ENCODE data around the gene CENPP. TPM values are rescaled to one million over a fixed set of nuclear protein-coding genes. Genes with fewer than 3 reads are reported as not detected.
A peak's percentile ranks its signal among the peaks of the same experiment; 100 is the strongest.

Gene CENPP
- total RNA-seq, 1 donor from 2014 or later = 9.1 TPM

DNA sequence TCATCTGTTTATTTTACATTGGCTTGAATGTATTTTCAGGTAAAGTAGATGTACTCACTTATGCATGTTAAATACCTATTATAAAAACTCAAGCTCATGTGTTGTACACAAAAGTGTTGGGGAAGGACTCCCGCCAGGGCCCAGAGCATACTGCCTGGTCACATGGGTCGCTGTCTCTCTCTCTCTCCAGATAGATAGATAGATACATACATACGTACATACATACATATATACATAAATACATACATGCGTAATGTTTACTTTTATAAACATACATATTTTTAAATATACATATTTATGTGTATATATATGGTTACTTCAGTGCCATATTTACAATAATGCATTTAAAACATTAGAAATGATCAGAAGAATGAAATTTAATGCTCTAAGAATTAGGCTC, 131.8 kb downstream of the CENPP start:
- intact Hi-C loops (cut with DNase I) = no loop called here
- no peak for DNase-seq (ENCODE audit: low spot score)
- no peak for ATAC-seq

DNA sequence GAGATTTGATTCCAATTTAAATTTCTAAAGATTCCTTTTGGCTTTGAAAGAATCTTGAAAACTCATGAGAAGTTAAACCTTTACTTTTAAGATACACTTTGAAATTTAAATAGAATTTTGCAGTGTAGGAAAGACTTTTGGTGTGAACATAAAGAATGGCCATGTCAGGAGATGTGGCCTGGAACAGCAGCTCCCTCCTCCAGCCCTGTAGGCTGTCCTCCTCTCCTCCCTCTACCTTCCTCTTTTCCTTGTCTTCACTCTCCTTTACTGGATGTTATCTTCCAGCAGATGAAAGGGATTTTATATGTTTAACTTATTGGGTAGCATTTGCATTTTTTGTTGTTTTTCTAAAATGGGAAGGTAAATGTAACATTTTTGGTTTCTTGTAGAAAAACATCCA, 137.6 kb downstream of the CENPP start:
- DNase-seq (ENCODE audit: low spot score) (no peak), ATAC-seq (no peak)
- intact Hi-C loops (cut with DNase I) = no loop called here

DNA sequence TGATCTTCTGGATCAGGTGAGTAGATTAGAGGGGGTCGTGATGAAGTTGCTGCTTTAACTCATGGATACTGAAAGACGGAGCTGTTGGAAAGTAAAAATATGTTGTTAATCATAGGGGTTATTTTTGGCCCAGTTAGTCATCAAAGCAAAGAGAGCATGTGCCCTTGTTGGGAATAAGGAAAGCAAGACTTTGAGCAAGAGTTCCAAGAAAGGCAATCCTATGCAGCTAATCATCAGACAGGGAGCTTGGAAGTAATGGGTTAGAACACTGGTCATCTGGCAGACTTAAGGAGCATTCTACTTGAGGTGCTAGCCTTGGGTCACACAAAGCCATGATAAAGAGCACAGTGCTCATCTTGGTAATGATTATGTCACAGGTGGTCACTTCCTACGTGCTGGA, 138.2 kb downstream of the CENPP start:
- ATAC-seq (peak; percentile 85), DNase-seq (ENCODE audit: low spot score) (no peak)
- intact Hi-C loops (cut with DNase I) = no loop called here

DNA sequence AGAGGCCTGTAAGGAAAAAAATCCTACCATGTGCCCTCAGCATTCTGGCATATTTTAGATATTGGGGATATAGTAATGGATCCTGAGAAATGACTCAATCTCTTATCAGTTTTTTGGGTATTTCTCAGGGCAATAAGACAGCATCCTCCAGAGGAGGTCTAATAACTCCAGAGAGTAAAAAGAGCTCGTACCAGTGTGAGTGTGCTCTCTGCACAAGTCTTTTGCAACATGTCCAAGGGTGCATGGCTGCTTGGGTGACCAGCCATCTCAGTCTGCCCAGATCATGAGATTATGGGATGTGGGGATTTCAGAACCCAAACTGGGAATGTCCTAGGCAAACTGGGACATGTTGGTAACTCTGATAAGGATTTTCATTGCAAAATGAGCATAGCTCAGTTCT, 141.3 kb downstream of the CENPP start:
- intact Hi-C loops (cut with DNase I) = no loop called here
- no peak for ATAC-seq
- DNase-seq (ENCODE audit: low spot score) = no peak

DNA sequence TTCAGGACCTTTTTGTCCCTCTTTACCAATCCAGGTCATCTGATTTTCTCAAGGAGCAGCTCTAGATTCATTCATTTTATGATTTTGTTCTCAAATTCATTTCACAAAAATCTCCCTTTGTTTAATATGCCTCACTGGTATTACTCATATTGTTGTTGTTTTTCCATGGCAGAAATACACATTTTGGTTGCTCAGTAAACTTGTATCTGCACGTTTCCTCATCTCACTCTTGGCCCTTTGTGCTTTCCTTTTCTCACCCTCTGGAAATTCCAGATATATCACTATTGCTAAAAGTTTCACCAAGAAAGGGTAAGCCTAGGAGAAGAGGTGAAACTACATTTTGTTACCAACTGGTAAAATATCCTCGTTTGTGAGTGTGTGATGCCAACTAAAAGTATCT, 141.8 kb downstream of the CENPP start:
- intact Hi-C loops (cut with DNase I) = no loop called here
- ATAC-seq = no peak
- no peak for DNase-seq (ENCODE audit: low spot score)

DNA sequence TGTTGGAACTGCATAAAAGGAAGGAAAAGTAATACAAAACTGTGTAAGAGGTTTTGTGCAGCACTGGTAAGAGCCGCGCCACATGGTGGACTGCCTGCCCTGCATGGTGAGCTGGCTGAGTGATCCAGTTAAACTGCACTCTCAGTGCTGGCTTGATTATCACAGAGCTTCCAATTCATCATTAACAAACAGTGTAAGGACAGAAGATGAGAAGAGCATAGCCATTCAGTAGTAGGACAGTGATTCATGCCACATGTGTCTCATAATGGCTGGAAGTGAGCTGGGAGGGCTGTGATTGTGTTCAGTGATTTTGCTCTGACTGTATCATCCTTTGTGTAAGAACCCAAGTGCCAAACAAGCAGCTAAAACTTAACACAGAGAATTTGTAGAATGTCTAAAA, 142.5 kb downstream of the CENPP start:
- intact Hi-C loops (cut with DNase I) = no loop called here
- DNase-seq (ENCODE audit: low spot score) (no peak), ATAC-seq (no peak)

DNA sequence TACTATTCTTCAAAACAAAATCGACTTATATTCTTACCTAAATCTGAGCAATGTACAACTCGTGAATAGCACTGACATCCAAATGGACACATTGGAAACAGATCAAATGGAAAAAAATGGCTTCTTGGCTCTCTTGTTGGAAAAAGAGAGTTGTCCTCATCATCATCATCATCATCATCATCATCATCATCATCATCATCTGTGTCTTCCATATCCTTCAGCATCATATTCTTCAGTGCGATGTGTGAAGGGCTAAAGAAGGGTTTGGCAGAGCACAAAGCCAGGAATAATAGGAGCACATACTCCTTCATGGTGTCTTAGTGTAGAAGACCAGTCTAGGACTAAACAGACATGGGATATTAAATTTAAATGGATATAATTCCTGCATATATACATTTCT, 148.8 kb downstream of the CENPP start:
- DNase-seq (ENCODE audit: low spot score) = no peak
- no peak for ATAC-seq
- intact Hi-C loops (cut with DNase I) = no loop called here

DNA sequence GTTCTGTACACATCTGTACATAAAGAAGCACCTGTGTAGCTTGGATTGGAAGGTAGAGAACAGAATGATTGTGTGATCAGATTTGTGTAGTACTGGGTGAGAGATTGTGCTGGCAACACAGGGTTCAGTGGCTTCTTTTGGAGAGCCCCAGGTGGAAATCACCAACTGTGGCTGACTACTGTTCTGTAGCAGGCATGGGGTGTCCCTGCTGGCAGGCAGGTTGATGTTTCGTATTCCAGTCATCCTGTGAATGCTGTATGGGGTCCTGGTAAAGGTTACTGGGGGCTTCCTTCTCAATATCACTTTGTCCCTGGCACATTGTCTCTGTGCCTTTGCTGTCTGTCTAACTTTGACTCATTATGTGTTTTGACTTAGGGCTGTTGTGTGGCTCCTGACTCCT, 151.2 kb downstream of the CENPP start:
- no peak for DNase-seq (ENCODE audit: low spot score)
- ATAC-seq = no peak
- intact Hi-C loops (cut with DNase I) = no loop called here

DNA sequence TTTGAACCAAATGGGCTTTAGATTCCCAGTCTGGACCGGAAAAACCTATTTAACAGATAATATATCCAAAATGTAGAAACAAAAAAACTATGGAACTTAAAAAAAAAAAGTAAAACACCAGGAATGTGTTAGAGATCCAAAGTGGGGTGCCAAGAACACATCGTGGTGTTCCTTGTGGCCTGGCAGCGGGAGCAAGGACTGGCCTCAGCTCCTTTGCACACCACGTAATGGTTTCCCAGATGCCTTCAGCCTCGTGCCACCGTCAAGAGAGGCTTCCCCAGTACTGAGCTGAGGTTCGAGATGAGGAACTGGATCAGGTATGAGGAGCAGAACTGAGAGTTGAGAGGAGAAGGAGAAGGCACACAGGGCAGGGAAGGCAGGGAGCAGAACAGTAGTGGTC, 153.0 kb downstream of the CENPP start:
- DNase-seq (ENCODE audit: low spot score) = no peak
- peak; percentile 29 for ATAC-seq
- intact Hi-C loops (cut with DNase I) = no loop called here

DNA sequence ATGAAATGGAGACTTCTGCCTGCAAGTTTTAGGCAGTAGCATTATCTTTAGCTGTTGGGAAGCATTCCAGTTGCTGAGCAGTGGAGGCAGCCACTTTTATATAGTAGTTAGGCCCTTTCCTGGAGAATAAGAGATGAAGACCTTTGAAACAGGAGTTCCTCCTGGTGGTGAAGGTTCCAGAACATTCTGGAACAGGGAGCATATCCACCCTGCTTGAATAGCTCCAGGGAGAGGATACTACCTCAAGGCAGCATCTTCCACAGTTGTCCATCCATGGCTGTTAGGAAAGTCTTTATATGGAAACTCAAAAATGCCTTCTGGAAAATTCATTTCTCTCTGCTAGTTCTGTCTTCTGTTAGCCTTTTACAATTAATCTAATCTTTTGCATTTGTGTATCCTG, 153.6 kb downstream of the CENPP start:
- no peak for ATAC-seq
- intact Hi-C loops (cut with DNase I) = no loop called here
- DNase-seq (ENCODE audit: low spot score) = no peak

DNA sequence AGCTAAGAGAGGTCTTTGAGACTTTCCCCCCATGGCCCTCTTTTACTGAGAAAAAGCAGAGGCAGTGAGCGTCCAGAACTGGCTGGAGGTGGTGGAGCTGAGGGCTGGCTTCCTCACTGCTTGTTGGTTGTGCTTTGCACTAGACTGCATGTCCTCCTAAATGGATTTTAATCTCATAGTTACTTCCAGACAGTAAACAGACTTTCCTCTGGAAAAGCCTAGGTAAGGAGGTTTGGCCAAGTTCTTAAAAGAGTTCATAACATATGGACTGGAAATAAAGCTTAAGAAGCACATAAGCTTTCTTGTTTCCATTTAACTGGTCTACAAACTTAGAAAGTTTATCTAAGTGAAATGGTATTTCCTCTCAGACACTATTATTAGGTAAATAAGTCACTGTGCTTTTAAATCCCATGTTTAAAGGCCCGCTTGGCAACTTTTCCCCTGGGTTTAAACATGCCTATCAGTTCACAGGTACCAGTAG, 154.6 kb downstream of the CENPP start:
- intact Hi-C loops (cut with DNase I) = no loop called here
- DNase-seq (ENCODE audit: low spot score) = no peak

DNA sequence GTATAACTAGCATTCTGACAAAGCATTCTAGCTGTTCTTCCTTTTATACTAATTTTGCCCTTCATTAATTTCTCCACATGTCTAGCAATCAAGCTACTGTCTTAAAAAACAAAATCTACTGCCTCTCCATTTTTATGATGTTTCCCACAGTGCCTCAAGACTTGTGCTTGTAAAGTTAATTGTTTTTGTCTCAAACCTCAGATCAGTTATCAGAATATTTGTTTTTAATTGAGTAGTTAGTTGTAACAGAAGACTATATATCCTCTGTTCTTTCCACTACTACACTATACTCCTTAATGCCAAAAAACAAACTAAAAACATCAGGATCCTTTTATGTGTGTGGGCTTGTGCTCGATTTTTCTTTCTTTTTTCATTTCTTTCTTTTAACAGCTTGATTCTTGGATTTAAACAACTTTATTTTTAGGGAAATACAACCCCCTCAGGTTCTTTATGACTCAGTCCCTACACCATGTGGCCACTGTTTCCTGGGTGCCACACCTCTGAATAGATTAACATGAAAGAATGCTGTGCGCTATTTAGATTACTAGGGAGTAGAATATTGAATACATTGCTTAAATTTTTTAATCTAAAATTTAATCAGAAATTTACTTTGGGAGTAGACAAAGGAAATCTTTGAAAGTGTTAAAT, 155.4 kb downstream of the CENPP start:
- DNase-seq (ENCODE audit: low spot score) (no peak), ATAC-seq (peak; percentile 48)
- intact Hi-C loops (cut with DNase I) = no loop called here

More for the DNA sequence above, 154.6 kb downstream of the CENPP start:
- peak; percentile 39 for ATAC-seq

DNA sequence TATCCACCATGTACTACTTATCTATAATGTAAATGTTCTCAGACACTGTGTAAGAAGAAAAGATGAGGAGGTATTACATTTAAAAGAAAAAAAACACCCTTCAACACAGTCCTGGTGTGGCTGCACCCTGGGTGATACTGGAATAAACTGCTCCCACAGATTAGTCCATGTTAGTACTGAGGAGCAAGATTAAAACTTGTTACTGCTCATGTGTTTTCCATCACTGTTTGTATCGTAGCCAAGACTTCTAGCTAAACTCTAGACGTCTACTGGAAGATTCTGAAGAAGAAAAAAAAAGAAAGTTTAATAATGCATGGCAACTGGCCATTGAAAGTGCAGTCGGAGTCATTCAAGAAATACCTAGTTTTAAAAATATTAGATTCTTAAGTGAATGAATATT, 156.6 kb downstream of the CENPP start, which contains the start of gene ASPN:
ASPN (minus strand) TSS at position 178 of the 400 bp plus-strand sequence.
- DNase-seq (ENCODE audit: low spot score) (no peak), ATAC-seq (peak; percentile 73)
- intact Hi-C loops (cut with DNase I) = no loop called here

DNA sequence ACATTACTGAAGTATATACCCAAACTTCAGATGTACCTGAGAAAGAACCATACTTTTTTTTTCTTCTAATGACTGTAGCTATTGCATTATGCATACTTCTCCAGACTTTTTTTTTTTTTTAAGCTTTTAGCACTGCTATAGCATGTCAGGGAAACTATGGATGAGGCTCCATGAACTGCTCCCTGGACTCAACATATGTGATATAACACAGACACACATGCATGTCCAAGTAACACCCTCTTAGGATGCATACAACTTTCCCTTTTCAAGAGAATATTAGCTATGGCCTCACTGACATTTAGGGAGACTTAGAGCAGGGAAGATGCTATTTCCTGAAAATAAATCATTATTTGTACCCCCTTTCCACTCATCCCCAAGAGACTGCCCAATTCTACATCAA, 157.1 kb downstream of the CENPP start:
- intact Hi-C loops (cut with DNase I) = no loop called here
- ATAC-seq (no peak), DNase-seq (ENCODE audit: low spot score) (no peak)

DNA sequence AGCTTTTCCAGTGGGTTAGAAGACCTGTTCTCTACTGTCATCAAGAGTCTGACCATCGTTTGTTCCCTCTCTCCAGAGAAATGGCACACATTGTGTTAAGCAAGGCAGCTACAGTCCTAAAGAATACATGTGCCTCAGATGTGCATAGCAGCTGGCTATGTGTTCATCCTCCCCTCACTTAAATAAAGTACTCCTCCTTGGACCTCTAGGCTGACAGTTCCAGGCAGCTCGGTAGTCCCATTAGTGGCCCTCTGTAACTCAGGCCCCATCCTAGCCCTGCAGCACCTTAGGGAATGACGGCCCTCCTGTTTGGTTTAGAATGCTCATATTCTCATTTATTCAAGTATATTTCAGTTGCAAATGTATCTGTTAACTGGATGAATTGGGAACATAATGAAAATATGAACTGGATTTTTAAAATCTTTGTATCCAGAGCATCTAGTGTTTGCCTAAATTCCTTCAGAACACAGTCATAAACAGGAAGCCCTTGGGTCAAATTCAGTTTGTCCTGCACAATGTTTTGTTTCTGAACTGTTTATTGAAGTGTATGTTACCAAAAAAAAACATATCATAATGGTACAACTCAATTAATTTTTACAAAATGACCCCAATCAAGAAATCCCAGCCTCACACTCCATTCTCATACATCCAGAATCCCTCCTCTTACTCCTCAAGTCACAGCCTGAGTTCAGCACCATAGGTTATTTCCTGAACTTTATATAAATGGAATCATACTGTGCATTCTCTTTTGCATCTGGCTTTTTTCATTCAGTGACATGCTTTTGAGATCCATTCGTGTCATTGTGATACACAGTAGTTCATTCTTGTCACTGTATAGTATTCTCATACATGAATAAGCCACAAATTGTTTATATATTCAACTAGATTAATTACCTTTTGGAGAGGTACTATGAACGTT, 158.1 kb downstream of the CENPP start:
- DNase-seq (ENCODE audit: low spot score) (no peak), ATAC-seq (no peak)
- intact Hi-C loops (cut with DNase I) = no loop called here

DNA sequence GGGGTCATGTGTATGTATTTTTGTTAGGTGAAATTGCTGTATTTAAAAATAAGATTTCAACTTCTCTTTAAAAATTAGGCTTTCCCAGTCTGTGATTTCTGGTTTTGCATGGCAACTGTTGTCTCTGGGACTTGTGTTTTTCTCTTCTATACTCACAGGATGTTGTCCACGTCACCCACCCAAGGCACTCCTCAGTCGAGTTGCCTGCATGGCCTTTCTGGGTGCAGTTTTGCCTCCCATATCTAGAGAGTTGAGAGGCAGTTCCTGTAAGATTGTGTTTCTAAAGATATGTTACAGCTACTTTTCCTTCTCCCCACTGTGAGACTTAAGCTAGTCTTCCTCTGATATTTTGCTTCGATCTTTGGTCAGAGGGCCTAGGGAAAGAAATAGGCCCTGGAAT, 158.8 kb downstream of the CENPP start:
- ATAC-seq = no peak
- intact Hi-C loops (cut with DNase I) = no loop called here

DNA sequence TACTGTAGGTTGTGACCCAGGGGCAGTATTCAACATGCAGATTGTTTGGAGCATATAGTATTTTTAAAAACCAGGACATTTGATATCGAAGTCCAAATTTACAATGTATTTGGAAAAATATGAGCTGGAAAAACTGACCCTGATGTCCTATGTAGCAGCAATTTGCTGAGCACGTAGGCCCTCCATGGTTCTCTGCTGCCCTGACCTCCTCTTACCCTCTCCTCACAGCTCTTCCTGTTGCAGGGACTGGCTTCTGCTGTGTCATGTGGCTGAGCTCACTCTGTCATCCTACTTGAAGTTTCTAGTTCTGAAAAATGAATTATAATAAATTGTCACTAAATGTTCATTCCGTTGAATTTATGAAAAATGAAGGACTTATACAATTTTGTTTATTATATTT, 160.6 kb downstream of the CENPP start:
- DNase-seq (ENCODE audit: low spot score) (no peak), ATAC-seq (no peak)
- intact Hi-C loops (cut with DNase I) = no loop called here

More for the DNA sequence above, 158.8 kb downstream of the CENPP start:
- DNase-seq (ENCODE audit: low spot score) = no peak

DNA sequence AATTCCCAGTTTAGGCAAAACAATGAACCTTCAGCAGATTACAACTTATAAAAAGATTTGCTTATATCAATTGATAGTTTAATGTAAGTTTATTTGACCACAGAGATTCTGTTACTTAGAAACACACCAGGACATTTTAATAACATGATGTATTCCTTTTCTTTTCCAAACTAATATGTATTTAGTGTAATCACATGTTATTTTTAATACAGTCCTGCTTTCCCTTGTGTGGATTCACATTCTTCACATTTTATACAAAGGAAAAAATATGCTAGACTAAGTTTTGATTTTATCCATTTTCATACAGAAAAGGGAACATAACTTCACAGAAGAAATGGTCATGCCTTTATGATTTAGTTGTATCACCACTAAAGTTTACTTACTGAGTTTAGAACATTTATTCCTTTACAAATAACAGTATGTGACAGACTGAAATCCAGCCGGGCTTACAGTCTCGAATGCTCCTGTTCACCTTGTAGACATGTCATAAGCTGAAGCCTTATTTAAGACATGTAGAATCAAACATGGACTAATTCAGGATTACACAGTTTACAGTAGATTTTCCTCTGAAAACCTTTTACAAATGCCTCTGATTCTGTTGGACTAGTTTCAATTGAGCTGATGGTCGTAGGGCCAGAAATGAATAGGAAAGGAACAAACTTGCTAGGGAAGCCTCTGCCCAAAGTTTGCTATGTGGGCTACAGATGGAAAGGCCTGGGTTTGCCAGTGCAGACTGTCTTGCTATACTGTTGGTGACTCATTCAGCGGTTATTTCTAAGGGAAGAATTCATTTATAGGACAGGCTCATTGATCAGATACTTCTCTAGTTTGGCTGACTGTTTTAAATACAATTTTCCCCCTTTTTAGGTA, 163.2 kb downstream of the CENPP start:
- intact Hi-C loops (cut with DNase I) = no loop called here
- ATAC-seq (no peak), DNase-seq (ENCODE audit: low spot score) (no peak)

DNA sequence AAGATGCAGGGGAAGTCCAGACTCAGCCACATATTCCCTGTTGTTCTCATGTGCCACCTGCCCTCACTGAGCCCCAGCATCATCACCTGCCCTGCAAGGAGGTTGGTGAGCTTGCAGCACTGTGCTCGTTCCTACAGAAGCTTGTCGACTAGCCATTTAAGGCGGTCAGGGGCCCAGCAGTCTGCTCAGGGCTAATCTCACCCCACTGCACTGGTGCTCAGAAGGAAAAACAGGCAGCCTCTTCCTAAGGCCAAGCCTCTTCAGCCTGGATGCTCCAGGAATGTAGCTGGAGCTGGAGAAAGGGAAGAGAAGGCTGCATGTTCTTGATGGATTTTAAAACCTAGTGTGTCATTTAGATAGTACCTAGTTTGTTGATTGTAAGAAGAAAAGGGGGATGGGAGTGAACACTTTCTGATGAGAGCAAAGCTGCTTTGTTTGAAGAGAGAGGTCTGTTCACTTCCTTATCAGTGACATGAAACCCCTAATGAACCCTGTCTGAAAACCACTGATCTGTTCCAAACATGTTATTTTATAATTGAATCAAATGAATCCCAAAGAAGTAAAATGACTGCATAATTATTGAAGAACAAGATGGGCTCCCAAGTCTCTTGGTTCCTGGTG, 167.1 kb downstream of the CENPP start:
- intact Hi-C loops (cut with DNase I) = no loop called here
- ATAC-seq (no peak), DNase-seq (ENCODE audit: low spot score) (no peak)
